GM19193 (cell line): Measurements from ENCODE around the gene KMT2A.

Experiments
- POLR2A ChIP-seq: IDR thresholded peaks from 4 replicates; pipeline ENCODE4 v1.6.1; 2011; ENCODE audit not compliant: insufficient read depth, insufficient read length; ENCODE audit errors: extremely low read depth

The KMT2A gene

DNA sequence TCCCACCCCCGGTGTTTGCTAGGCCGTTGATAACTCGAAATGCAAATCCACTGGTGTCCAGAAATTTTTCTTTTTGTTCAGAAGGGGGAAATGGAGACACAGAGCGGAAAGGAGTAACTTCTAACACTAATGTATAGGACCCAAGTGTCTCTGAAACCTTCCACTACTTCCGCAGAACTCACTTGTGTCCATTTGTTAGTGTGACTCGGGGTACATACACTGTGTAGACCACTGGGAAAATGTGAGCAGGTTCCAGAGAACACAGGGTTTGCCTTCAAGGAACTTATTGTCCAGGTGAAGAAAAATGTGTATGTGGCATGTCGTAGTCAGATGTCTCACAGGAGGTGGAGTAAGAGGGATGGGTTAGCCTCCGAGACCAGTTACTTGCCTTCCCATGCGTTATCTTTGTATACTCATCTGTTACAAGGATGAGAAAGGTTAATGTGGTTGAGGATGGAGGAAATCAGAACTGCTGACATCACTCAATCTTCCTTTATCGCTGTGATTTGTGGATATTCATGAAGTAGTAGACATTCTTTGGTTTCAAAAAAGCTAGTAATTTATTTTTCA, 136.8 kb downstream of the KMT2A start:
- TF ChIP-seq POLR2A = no peak

DNA sequence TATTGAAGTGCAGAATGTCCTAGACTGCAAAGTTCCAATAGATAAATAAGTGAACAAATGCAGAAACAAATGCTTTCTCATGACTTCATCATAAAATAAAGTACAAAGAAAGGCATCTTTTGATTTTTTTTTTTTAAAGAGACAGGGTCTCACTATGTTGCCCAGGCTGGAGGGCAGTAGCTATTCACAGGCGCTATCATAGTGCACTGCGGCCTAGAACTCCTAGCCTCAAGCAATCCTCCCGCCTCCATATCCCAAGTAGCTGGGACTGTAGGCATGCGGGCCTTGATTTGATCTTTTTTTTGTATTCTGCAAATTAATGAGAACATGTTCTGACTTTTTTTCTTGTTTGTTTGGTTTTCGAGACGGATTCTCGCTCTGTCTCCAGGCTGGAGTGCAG, 138.3 kb downstream of the KMT2A start:
- no peak for TF ChIP-seq POLR2A
